AG10803 (cell line): ENCODE results near the gene FGD5.

ENCODE experiments used
- DNase-seq: peaks from one replicate; pipeline ENCODE4 v3.0.0; 2010; ENCODE audit warnings: low read depth
- H3K4me3 ChIP-seq: 2 replicates; pipeline ENCODE4 v1.5.1; 2011; ENCODE audit warnings: mild to moderate bottlenecking, low read length, control low read depth
- CTCF ChIP-seq: conservative IDR thresholded peaks from 2 replicates; pipeline ENCODE4 v1.5.1; 2011; ENCODE audit warnings: mild to moderate bottlenecking, low read length, control low read depth, inconsistent platforms

FGD5 gene

GRCh38 chr3:14818804-14819500 is at the start of gene FGD5:
TSS of gene FGD5 (plus strand) at chr3:14818962. CDS start at chr3:14819072, 110 bp downstream.
- no peak within 1 kb of the TSS for H3K4me3 ChIP-seq
- no peak for TF ChIP-seq CTCF
- DNase-seq: no peak

GRCh38 chr3:14769544-14770325 is 49.0 kb upstream of the FGD5 start:
- no peak for DNase-seq
- no peak overlapping the region for H3K4me3 ChIP-seq
- TF ChIP-seq CTCF: no peak

GRCh38 chr3:14770591-14770990 is 48.2 kb upstream of the FGD5 start:
- H3K4me3 ChIP-seq: no peak overlapping the region
- no peak for TF ChIP-seq CTCF
- DNase-seq: no peak

GRCh38 chr3:14771593-14772497 is 46.9 kb upstream of the FGD5 start:
- H3K4me3 ChIP-seq: no peak overlapping the region
- DNase-seq: no peak
- TF ChIP-seq CTCF: no peak

GRCh38 chr3:14772533-14773138 is 46.1 kb upstream of the FGD5 start:
- DNase-seq: no peak
- no peak overlapping the region for H3K4me3 ChIP-seq

GRCh38 chr3:14773281-14773680 is 45.5 kb upstream of the FGD5 start:
- no peak overlapping the region for H3K4me3 ChIP-seq
- no peak for DNase-seq
- TF ChIP-seq CTCF: no peak

More at GRCh38 chr3:14772533-14773138, 46.1 kb upstream of the FGD5 start:
- TF ChIP-seq CTCF: no peak
